ENCODE data around the gene PRSS27.

The PRSS27 gene

GRCh38 chr16:2663553-2664546 is 56.2 kb downstream of the PRSS27 start (continued):
- TF ChIP-seq ZNF768 (tag by site-specific recombination; IDR thresholded peaks at IDR 0.05) = no peak
- TF ChIP-seq ZNF600 (tag by site-specific recombination; IDR thresholded peaks at IDR 0.05) = peak; percentile 74
- no peak for TF ChIP-seq ZNF274 (IDR thresholded peaks at IDR 0.05; ENCODE audit: low read length)
- TF ChIP-seq ZNF274 (tag by site-specific recombination; IDR thresholded peaks at IDR 0.05; ENCODE audit: borderline replicate concordance) = no peak
- peak; percentile 17; the same call in 1 of the 2 replicates for TF ChIP-seq ZNF2 (tag by site-specific recombination; IDR thresholded peaks at IDR 0.05)
- TF ChIP-seq YY2 (tag by site-specific recombination; IDR thresholded peaks at IDR 0.05) = no peak
- TF ChIP-seq ZNF10 (tag by site-specific recombination; IDR thresholded peaks at IDR 0.05) = no peak
- peak; percentile 92 for TF ChIP-seq WT1 (tag by site-specific recombination; IDR thresholded peaks at IDR 0.05)
